Stimulated activated CD4-positive, alpha-beta T cell treated with anti-CD3 and anti-CD28 coated beads, Interleukin-4, amount 100 ng/mL, for 1 hour (primary cell): ENCODE data around the gene IFIT3.

Source experiments
- DNase-seq: peaks from one replicate; pipeline ENCODE4 v3.0.0-alpha.2; 2020

Gene IFIT3

DNA sequence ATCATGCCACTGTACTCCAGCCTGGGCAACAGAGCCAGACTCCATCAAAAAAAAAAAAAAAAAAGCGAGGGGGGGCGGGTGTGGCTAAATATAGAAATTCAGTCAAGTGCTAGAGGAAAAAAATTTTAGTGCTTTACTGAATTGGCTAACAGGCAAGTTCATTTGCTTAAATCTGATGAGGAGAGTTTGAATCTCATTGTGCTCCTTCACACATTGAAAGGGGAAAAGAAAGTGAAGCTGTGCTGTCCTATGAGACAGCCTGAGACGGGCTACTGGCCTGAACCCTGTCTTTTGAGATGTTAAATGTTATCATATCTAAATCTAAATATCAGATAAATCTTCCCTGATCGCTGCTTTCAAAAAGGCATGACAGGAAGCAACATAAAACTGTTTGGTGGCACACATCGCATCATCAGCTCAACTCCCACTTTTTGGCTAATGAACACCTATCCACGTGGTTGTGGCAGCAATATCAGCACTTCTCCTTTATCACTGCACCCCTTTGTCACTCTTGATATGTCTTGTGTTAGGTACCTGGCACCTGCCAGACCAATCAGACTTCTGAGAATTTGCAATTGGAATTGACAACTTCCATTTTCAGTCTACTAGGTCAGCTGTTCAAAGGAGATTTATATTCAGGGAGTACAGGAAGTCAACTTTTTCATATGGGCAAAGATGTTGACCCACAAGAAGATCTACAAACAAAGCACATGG is 36.1 kb downstream of the IFIT3 start:
- DNase-seq = no peak

DNA sequence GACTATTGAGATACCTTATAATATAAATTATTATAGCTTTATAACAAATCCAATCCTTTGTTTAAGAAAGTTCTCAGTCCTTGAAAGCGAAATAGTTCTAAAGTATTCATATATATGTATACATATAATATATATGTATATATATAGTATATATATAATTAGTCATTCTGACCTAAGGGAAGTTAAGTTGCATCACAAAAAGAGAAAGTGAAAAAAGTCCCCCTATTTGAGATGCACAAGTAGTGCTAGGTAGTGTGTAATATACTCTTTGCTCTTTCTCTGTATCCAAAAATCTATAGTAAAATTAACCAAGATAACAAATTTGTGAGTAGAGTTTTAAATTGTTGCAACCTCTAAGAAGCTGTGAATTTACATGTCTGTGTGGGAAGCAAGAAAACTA is 36.7 kb downstream of the IFIT3 start:
- DNase-seq = no peak

GRCh38 chr10:89367529-89367928 is 39.7 kb downstream of the IFIT3 start:
- DNase-seq = no peak

DNA sequence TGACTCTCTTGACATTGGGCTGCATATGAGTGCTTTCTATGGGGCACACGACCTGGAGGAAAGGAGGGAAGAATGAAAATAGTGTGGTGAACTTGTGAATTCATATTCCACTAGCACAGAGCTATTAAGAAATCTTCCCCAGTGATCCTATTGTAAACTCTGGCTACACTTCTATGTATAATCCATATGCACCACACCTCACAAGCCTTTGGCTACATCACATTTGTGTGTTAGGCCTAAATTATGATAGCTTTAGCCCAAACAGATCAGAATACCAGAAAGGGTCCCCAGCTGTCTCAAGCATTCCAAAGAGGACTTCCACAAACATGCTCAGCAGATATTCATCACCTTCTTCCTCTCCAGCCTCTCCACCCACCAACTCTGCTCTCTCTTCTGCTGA is 40.3 kb downstream of the IFIT3 start:
- DNase-seq = no peak

GRCh38 chr10:89369156-89370105 is 41.6 kb downstream of the IFIT3 start:
- no peak for DNase-seq

GRCh38 chr10:89371079-89371478 is 43.3 kb downstream of the IFIT3 start:
- no peak for DNase-seq

GRCh38 chr10:89371987-89372386 is 44.2 kb downstream of the IFIT3 start:
- no peak for DNase-seq

- no peak for DNase-seq
Observed at GRCh38 chr10:89373916-89374711, 46.3 kb downstream of the IFIT3 start.

- no peak for DNase-seq
Observed at GRCh38 chr10:89374713-89375141, 46.9 kb downstream of the IFIT3 start.

DNA sequence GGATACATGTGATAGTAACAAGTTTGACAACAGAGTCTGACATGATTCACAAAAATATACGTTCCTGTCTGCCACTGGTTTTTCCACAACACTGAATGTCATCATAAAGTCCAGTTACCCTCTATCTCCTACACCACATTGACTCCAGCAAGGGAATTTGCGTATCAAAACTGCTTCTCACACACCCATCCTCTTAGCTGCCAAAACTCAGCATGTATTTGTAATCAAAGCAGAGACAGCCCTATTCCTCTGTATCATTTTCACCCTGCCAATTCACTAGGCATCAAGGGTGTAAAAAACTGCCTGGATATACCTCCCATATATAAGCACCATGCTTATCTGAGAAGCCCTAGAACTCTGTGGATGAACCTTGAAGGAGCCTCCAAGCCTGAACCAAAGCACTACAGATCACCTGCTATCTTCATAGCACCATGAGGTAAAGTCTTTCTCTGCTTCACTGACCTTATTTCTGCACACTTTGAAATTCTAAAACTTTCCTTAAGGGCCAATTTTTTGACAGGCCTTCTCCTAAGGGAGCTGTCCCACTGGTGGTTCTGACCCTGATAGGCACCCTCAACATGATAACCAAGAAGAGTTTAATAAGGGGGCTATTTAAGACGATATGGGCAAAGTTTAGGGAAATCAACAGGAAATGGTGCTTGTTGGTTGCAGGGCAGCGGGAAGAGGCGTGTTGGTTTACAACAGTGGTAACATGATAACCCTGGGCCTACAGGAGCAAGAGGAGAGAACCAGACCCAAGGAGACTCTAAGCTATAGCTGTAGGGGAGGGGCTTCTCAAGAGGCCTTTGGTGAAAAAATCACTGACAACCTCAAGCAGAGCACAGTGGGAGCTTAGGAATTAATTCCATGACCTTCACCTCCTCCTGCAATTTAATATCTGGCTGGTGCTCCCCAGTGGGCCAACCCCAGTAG is 50.2 kb downstream of the IFIT3 start, which contains the start of gene IFIT1B:
Gene IFIT1B, plus strand, starts transcription at position 352 of the 933 bp plus-strand sequence. Its CDS starts 80 bp downstream, at position 432.
- DNase-seq = no peak

DNA sequence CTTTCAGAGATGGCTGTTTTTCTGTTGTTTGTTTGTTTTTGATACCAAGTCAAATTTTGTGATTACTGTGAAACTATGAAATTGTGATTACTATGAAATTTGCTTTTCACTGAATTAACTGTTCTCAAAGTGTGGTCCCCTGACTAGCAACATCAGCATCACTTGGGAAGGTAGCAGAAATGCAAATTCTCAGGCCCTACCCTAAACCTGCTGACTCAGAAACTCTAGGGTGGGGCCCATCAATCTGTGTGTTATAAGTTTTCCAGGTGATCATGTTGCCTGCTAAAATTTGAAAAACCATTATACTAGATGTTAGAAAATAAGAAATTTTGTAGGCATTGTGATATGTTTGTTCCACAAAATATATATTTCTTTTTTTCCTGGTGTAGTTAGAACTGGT is 51.3 kb downstream of the IFIT3 start:
- no peak for DNase-seq

GRCh38 chr10:89382757-89383156 is 55.0 kb downstream of the IFIT3 start:
- DNase-seq = no peak

DNA sequence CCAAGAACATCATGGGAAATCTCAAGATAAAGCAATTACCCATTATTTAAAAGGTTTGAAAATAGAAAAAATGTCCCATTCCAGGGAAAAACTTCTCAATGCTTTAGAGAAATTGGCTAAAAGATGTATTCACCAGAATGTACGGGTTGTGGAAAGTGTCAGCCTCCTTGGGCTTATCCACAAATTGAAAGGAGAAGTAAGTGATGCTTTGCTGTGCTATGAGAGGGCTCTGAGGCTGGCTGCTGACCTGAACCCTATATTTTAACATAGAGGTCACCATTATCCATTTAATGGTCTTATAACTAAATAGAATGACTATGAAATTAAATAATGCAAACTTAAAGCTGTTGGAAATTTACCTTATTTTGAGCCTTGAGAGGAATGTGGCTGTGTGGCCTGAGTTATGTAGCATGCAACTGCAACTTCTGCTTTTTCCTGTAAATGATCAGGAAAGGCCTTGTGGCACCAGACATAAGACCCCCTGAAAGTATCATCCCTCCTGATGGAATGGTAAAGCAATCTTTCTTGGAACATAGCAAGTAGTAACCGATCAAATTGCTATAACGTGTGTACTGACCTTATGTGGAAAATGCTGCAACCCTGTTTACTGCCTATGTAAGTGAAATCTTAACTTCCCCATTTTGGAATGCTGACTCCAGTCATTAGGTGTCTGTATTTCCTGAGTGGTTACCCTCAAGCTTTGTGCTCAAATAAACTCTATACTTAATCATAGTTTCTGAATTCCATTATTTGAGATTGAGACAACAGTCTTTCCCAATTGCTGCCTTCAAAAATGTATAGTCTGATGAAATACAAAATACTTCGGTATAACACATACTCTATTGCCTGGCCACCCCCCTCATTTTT is 56.9 kb downstream of the IFIT3 start:
- no peak for DNase-seq

DNA sequence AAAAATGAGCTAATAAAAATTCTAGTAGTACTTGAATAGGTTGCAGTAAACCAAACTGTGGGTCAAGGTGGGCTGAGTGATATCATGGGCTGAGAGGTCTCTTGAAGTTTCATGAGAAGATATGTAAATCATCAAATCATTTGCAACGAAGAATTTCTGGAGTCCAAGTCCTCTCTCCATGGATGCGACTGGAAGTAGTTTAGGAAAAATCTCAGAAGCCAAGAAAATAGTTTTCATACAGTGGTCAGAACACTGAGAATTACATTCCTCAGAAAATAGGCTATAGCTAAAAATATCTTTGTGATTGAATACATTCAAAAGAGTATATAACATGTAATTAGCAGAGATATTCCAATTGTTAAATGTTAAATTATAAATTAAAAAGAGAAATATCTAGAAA is 61.0 kb downstream of the IFIT3 start:
- DNase-seq = no peak

DNA sequence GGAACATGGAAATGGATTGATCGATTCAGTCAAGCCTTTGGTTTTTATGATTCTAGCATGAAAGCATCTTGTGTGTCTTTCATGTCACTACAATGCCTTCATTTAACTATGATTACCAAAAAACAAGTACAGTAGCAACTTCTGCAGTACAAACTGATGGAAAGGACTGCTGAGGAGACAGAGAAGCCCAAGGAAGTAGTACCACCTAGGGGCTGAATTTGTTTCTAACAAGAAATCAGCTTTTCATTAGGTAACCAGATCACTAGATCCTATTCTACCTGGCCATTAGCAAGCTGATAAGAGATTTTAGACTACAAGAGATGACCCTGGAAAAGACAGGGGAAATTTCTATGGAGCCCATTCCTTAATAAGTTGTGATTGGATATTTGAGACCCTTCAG is 61.5 kb downstream of the IFIT3 start:
- DNase-seq = no peak
